Small intestine (tissue), 16 donors: ENCODE data around the gene UCHL3. TPM values are rescaled to one million over a fixed set of nuclear protein-coding genes. Genes with fewer than 3 reads are reported as not detected.
A peak's percentile ranks its signal among the peaks of the same experiment; 100 is the strongest.

ENCODE experiments used
- DNase-seq, 2 donors: peaks; one replicate each; pipeline versions ENCODE4 v3.0.0 to v3.0.0-alpha.2; 2013
- FAIRE-seq: peaks from 2 replicates; lab custom pipeline; 2012; peaks lifted over from hg19 to GRCh38; lab: Jason Lieb, UNC
- H3K27ac ChIP-seq, 3 donors: one replicate each; pipeline ENCODE4 v1.5.1; 2013; ENCODE audit warnings: low read length in 2 of 3, mild to moderate bottlenecking in 2 of 3, control low read depth in 1 of 3, inconsistent platforms in 1 of 3, low read depth in 1 of 3, moderate library complexity in 1 of 3
- H3K27me3 ChIP-seq, 3 donors: one replicate each; pipeline ENCODE4 v1.6.1; 2013; ENCODE audit warnings: low read length in 3 of 3, inconsistent platforms in 1 of 3; ENCODE audit not compliant: control insufficient read depth in 3 of 3, insufficient read depth in 3 of 3
- H3K36me3 ChIP-seq, 3 donors: one replicate each; pipeline ENCODE4 v1.6.1; 2013; ENCODE audit warnings: low read length in 3 of 3, inconsistent platforms in 1 of 3, low read depth in 1 of 3, mild to moderate bottlenecking in 1 of 3, moderate library complexity in 1 of 3; ENCODE audit not compliant: control insufficient read depth in 3 of 3, insufficient read depth in 2 of 3
- H3K4me1 ChIP-seq, 3 donors: one replicate each; pipeline ENCODE4 v1.6.1; 2013; ENCODE audit warnings: low read length in 2 of 3, inconsistent platforms in 1 of 3, low read depth in 1 of 3, mild to moderate bottlenecking in 1 of 3, moderate library complexity in 1 of 3; ENCODE audit not compliant: control insufficient read depth in 3 of 3, insufficient read depth in 2 of 3
- H3K4me3 ChIP-seq, 3 donors: one replicate each; pipeline ENCODE4 v1.5.1; 2013; ENCODE audit warnings: low read length in 3 of 3, control low read depth in 1 of 3, inconsistent platforms in 1 of 3, low read depth in 1 of 3, mild to moderate bottlenecking in 1 of 3, moderate library complexity in 1 of 3
- H3K9me3 ChIP-seq, 2 donors: one replicate each; pipeline ENCODE4 v1.6.1; 2013; ENCODE audit warnings: low read depth in 1 of 2, low read length in 1 of 2; ENCODE audit not compliant: control insufficient read depth in 2 of 2, insufficient read depth in 1 of 2
- WGBS, 3 donors: extraction: QIAGEN DNeasy Blood & Tissue Kit; methylation state at CpG; one replicate each; pipeline ENCODE4 v1.1.7; 2013; 5-methylcytosine and 5-hydroxymethylcytosine counted together
- long read RNA-seq, 10 donors: transcript quantifications; one replicate each; lab custom pipeline, GENCODE V29; 2026
- polyA plus RNA-seq, 4 donors: library from polyadenylated mRNA; stranded (reverse) in 3 of 4; unstranded in 1 of 4; fragments of 200-250 nt in 3 of 4; fragments of 120-200 nt in 1 of 4; gene quantifications; one replicate each; pipeline versions ENCODE4 v1.2.1 to v1.2.3, GENCODE V29; 2013
- donor health status: healthy with polysubstance abuse.
- donor health status: control.
- donor health status: control.
- donor health status: Bipolar disorder and iron deficiency.
- donor health status: healthy.

The UCHL3 gene
- polyA plus RNA-seq, result 10 to 100 TPM; 30.3 to 63.2 (median 41.8) TPM
- long read RNA-seq, donor 1, result 0 reads
- long read RNA-seq, donor 2, result 0 reads
- long read RNA-seq, donor 3, partial matches to known transcripts, result 0 of 14 reads
- long read RNA-seq, donor 3, other reads (novel, unspliced or antisense), result 13 of 14 reads
- long read RNA-seq, donor 4, result 0 reads
- long read RNA-seq, donor 5, partial matches to known transcripts, result 0 of 1 reads
- long read RNA-seq, donor 5, other reads (novel, unspliced or antisense), result 0 of 1 reads
- long read RNA-seq, donor 6, partial matches to known transcripts, result 0 of 10 reads
- long read RNA-seq, donor 6, other reads (novel, unspliced or antisense), result 8 of 10 reads
- long read RNA-seq, donor 7, result 0 reads
- long read RNA-seq, donor 8, result 0 reads
- long read RNA-seq, donor 9, result 0 reads
- long read RNA-seq, donor 10, partial matches to known transcripts, result 0 of 32 reads
- long read RNA-seq, donor 10, other reads (novel, unspliced or antisense), result 28 of 32 reads

- FAIRE-seq, result no peak
- WGBS, 3 donors, result 0% methylated on average over 67 to 74 of the region's 74 CpGs
- no peaks in the 10 kb centered on the region for H3K27me3 ChIP-seq
- no peaks in the 10 kb centered on the region for H3K4me1 ChIP-seq
- peak; percentile 97 to 99 for DNase-seq
- H3K27ac ChIP-seq, result peak within 1 kb of the TSS; percentile 45 to 90 (median 89)
- peak within 1 kb of the TSS; percentile 86 to 91 (median 89) for H3K4me3 ChIP-seq
- H3K36me3 ChIP-seq, result peaks cover 0 to 3% (median 0%) of the 10 kb centered on the region in 3 donors
- no peaks in the 10 kb centered on the region for H3K9me3 ChIP-seq
Observed at GRCh38 chr13:75549262-75550158, at the start of gene UCHL3. Gene UCHL3 (plus strand): TSS chr13:75549791. CDS start chr13:75549821, 30 bp downstream.

GRCh38 chr13:75505327-75505726 is 44.3 kb upstream of the UCHL3 start:
- Histone ChIP-seq H3K27ac (no peak overlapping the region), H3K4me1 (no peaks in the 10 kb centered on the region), H3K27me3 (no peaks in the 10 kb centered on the region), H3K36me3 (no peaks in the 10 kb centered on the region), H3K4me3 (no peak overlapping the region), H3K9me3 (no peaks in the 10 kb centered on the region)
- 76 to 85% (median 79%) methylated on average over 3 of the region's 3 CpGs for WGBS, 3 donors
- FAIRE-seq, result no peak
- no peak for DNase-seq

- no peak overlapping the region for H3K27ac ChIP-seq
- DNase-seq, result no peak
- no peaks in the 10 kb centered on the region for H3K27me3 ChIP-seq
- H3K4me3 ChIP-seq, result no peak overlapping the region
- WGBS, 3 donors, result 86 to 96% (median 94%) methylated on average over 1 of the region's 1 CpG
- FAIRE-seq, result no peak
- H3K9me3 ChIP-seq, result no peaks in the 10 kb centered on the region
- no peaks in the 10 kb centered on the region for H3K4me1 ChIP-seq
- no peaks in the 10 kb centered on the region for H3K36me3 ChIP-seq
Observed at GRCh38 chr13:75506018-75506417, 43.6 kb upstream of the UCHL3 start.

GRCh38 chr13:75507027-75508001 is 42.3 kb upstream of the UCHL3 start:
- no peak overlapping the region for H3K4me3 ChIP-seq
- no peak overlapping the region for H3K27ac ChIP-seq
- WGBS, 3 donors, result 59 to 78% (median 70%) methylated on average over 10 of the region's 10 CpGs
- DNase-seq (no peak), FAIRE-seq (no peak)
- no peaks in the 10 kb centered on the region for H3K36me3 ChIP-seq
- H3K27me3 ChIP-seq, result no peaks in the 10 kb centered on the region
- no peaks in the 10 kb centered on the region for H3K4me1 ChIP-seq
- no peaks in the 10 kb centered on the region for H3K9me3 ChIP-seq

GRCh38 chr13:75508002-75508548 is 41.5 kb upstream of the UCHL3 start:
- Histone ChIP-seq H3K27ac (no peak overlapping the region), H3K27me3 (no peaks in the 10 kb centered on the region), H3K4me3 (no peak overlapping the region), H3K36me3 (no peaks in the 10 kb centered on the region), H3K9me3 (no peaks in the 10 kb centered on the region), H3K4me1 (no peaks in the 10 kb centered on the region)
- no peak for DNase-seq
- FAIRE-seq, result no peak
- 93 to 97% (median 96%) methylated on average over 6 of the region's 6 CpGs for WGBS, 3 donors

- H3K27me3 ChIP-seq, result no peaks in the 10 kb centered on the region
- H3K9me3 ChIP-seq, result peaks cover 0 to 4% of the 10 kb centered on the region in 2 donors
- WGBS, 3 donors, result 85 to 94% (median 88%) methylated on average over 3 of the region's 3 CpGs
- no peak overlapping the region for H3K4me3 ChIP-seq
- no peak overlapping the region for H3K27ac ChIP-seq
- DNase-seq, result no peak
- no peaks in the 10 kb centered on the region for H3K36me3 ChIP-seq
- no peak for FAIRE-seq
- no peaks in the 10 kb centered on the region for H3K4me1 ChIP-seq
Observed at GRCh38 chr13:75511051-75511625, 38.5 kb upstream of the UCHL3 start.

- DNase-seq (no peak), FAIRE-seq (no peak)
- Histone ChIP-seq H3K27me3 (no peaks in the 10 kb centered on the region), H3K4me3 (no peak overlapping the region), H3K27ac (no peak overlapping the region), H3K4me1 (no peaks in the 10 kb centered on the region), H3K36me3 (no peaks in the 10 kb centered on the region), H3K9me3 (peaks cover 0 to 4% of the 10 kb centered on the region in 2 donors)
- WGBS, 3 donors, result 53 to 89% (median 80%) methylated on average over 3 of the region's 3 CpGs
Observed at GRCh38 chr13:75512253-75512652, 37.3 kb upstream of the UCHL3 start.
